Subcutaneous adipose tissue (tissue), 4 donors: ENCODE data around the gene CETP. TPM values are rescaled to one million over a fixed set of nuclear protein-coding genes. Genes with fewer than 3 reads are reported as not detected.

ENCODE experiments used
- CTCF ChIP-seq: fragments of 450-650 bp; IDR thresholded peaks from one replicate; pipeline ENCODE4 v1.5.1; 2016; ENCODE audit warnings: low read depth, mild to moderate bottlenecking, control low read depth, antibody characterized with exemption, moderate library complexity
- total RNA-seq, 4 donors: library from RNA; depleted of rRNA; stranded (reverse); fragments of >200 nt; gene quantifications; one replicate each; pipeline ENCODE4 v1.1.0, GENCODE V29; 2016

The CETP gene
- total RNA-seq, 4 donors from 2014 or later = 2.4 to 14.9 TPM; not detected in 2

- TF ChIP-seq CTCF = no peak
Measured at GRCh38 chr16:56945847-56946527, 15.8 kb upstream of the CETP start.

- no peak for TF ChIP-seq CTCF
Measured at GRCh38 chr16:56946767-56947603, 14.8 kb upstream of the CETP start.

- no peak for TF ChIP-seq CTCF
Measured at GRCh38 chr16:56947604-56947995, 14.2 kb upstream of the CETP start.

- no peak for TF ChIP-seq CTCF
Measured at GRCh38 chr16:56948234-56948633, 13.5 kb upstream of the CETP start.

DNA sequence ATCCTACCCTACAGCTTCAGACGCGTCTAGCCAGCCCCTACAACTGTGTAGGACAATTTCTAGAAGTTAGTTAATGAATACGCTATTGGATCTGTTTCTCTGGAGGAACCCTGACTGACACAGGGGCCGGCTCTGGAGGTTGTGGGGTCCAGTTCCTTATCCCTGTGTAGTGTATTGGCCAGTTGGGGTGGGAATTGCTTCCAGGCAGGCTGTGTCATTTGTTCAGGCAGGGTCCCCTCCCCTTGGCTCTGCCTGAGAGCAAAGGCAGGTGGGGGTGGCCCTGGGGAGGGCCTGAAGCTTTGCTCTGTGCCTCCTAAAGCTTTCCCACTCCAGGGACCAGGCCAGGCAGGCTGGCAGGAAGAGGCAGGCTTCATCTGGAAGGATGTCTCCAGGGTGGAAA, 11.7 kb upstream of the CETP start:
- TF ChIP-seq CTCF = no peak

DNA sequence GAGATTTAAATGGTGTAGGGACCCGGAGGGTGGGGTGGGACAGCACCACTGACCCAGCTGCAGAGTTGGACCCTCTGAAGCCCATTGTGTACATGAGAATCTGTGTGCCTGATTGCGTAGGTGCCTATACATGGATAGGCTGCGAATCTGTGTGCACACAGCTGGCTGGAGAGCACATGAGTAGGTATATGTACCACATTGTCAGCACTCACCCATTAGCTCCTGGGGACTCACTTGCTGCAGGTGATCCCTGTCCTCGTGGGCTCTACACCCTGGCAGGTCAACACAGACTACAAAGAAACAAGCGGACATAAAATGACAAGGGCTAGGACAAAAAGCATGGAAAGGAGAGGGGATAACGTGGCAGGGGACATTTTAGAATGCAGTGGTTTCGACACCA, 11.3 kb upstream of the CETP start:
- TF ChIP-seq CTCF = no peak
